Stimulated activated CD8-positive, alpha-beta memory T cell treated with anti-CD3 and anti-CD28 coated beads, Interleukin-12 subunit alpha, Interleukin-12 subunit beta, amount 100 ng/mL, for 4 hours (primary cell): ENCODE measurements around the gene WNT2B.

Experiments
- DNase-seq: peaks from one replicate; pipeline ENCODE4 v3.0.0-alpha.2; 2020; ENCODE audit warnings: low read depth

WNT2B gene

GRCh38 chr1:112576240-112576639, 67.5 kb downstream of the WNT2B start:
- DNase-seq, result no peak
